HL-60 (cell line): ENCODE measurements around the gene NR2F2.

Source experiments
- DNase-seq, 2 experiments: peaks; one replicate each; pipeline ENCODE4 v3.0.0-alpha.2; 2010 to 2020; ENCODE audit warnings: low read depth in 1 of 2, low spot score in 1 of 2
- H3K27ac ChIP-seq: fragments of 250-450 bp; sonication (Bioruptor Pico); replicated peaks from 2 replicates; pipeline ENCODE4 v1.5.1; 2020; ENCODE audit warnings: mild to moderate bottlenecking, moderate library complexity
- H3K27me3 ChIP-seq: fragments of 250-450 bp; sonication (Bioruptor Pico); 2 replicates; pipeline ENCODE4 v1.5.1; 2021; ENCODE audit warnings: mild to moderate bottlenecking, moderate library complexity; ENCODE audit not compliant: insufficient read depth, poor library complexity, severe bottlenecking
- H3K4me3 ChIP-seq: replicated peaks from 2 replicates; pipeline ENCODE4 v1.5.1; 2011; ENCODE audit warnings: mild to moderate bottlenecking, control low read depth, low read length; ENCODE audit not compliant: insufficient read depth
- GABPA ChIP-seq: IDR thresholded peaks from 2 replicates; pipeline ENCODE4 v1.6.1; 2012; ENCODE audit warnings: low read depth
- POLR2AphosphoS5 ChIP-seq: IDR thresholded peaks from 2 replicates; pipeline ENCODE4 v1.6.1; 2012; ENCODE audit warnings: low read depth
- SPI1 ChIP-seq: IDR thresholded peaks from 2 replicates; pipeline ENCODE4 v1.6.1; 2012; ENCODE audit warnings: low read depth, mild to moderate bottlenecking, borderline replicate concordance
- TF ChIP-seq, protein P1 (sequence below): IDR thresholded peaks from 2 replicates; pipeline ENCODE4 v1.6.1; 2012; ENCODE audit warnings: low read depth; ENCODE audit not compliant: insufficient replicate concordance
- TF ChIP-seq, protein P2 (sequence below): IDR thresholded peaks from one replicate; pipeline ENCODE4 v1.5.1; 2011; ENCODE audit warnings: low read length, control low read depth, inconsistent platforms; ENCODE audit not compliant: insufficient read depth

The NR2F2 gene

DNA sequence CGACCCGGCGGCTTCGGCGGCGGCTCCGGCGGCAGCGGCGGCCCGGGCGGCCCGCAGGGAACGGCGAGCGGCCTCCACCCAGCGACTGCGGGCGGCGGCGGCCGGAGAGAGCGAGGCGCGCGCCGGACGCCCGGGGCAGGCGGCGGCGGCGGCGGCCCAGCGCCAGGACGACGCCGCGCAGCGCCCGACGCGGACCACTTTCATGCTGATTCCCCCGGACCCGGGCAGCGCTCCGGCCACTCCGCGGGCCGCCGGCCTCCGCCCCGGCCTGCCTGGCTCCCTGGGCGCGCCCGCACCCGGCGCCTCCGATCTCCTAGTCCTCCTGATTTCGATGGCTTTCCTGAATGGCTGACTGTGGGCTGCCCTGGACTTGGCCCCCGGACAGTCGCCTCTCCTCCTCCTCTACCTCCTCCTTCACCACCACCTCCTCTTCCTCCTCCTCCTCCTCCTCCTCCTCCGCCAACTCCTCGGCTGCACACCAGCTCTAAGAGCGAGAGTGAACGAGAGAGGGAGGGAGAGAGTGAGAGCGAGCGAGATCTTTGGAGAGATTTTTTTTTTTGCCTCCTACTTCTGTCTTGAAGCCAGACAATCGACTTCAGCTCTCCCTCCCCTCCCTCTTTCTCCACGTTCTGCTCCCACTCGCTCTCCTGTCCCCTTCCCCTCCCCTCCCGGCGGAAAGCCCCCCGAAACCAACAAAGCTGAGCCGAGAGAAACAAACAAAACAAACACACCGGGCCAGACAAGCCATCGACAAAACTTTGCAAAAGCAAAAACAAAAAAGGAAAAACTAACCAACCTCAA is 844 bp downstream of the NR2F2 start:
- peak in 1 of 2 experiments; percentile 62 for DNase-seq
- TF ChIP-seq POLR2AphosphoS5, result peak; percentile 61; the same call in 1 of the 2 replicates
- TF ChIP-seq, protein P1, sequence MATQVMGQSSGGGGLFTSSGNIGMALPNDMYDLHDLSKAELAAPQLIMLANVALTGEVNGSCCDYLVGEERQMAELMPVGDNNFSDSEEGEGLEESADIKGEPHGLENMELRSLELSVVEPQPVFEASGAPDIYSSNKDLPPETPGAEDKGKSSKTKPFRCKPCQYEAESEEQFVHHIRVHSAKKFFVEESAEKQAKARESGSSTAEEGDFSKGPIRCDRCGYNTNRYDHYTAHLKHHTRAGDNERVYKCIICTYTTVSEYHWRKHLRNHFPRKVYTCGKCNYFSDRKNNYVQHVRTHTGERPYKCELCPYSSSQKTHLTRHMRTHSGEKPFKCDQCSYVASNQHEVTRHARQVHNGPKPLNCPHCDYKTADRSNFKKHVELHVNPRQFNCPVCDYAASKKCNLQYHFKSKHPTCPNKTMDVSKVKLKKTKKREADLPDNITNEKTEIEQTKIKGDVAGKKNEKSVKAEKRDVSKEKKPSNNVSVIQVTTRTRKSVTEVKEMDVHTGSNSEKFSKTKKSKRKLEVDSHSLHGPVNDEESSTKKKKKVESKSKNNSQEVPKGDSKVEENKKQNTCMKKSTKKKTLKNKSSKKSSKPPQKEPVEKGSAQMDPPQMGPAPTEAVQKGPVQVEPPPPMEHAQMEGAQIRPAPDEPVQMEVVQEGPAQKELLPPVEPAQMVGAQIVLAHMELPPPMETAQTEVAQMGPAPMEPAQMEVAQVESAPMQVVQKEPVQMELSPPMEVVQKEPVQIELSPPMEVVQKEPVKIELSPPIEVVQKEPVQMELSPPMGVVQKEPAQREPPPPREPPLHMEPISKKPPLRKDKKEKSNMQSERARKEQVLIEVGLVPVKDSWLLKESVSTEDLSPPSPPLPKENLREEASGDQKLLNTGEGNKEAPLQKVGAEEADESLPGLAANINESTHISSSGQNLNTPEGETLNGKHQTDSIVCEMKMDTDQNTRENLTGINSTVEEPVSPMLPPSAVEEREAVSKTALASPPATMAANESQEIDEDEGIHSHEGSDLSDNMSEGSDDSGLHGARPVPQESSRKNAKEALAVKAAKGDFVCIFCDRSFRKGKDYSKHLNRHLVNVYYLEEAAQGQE, result no peak
- TF ChIP-seq GABPA, result no peak
- no peaks in the 10 kb centered on the region for H3K27me3 ChIP-seq
- H3K27ac ChIP-seq, result peak overlapping the region; percentile 86
- H3K4me3 ChIP-seq, result peak overlapping the region; percentile 65

GRCh38 chr15:96331945-96332636 is 1.6 kb downstream of the NR2F2 start:
- Histone ChIP-seq H3K4me3 (peak overlapping the region; percentile 49), H3K27me3 (no peaks in the 10 kb centered on the region), H3K27ac (peak overlapping the region; percentile 86)
- DNase-seq, result peak in 1 of 2 experiments; percentile 72
- TF ChIP-seq GABPA (no peak), SPI1 (no peak), POLR2AphosphoS5 (peak; percentile 92)
- TF ChIP-seq, protein P1, result no peak
- TF ChIP-seq, protein P2, sequence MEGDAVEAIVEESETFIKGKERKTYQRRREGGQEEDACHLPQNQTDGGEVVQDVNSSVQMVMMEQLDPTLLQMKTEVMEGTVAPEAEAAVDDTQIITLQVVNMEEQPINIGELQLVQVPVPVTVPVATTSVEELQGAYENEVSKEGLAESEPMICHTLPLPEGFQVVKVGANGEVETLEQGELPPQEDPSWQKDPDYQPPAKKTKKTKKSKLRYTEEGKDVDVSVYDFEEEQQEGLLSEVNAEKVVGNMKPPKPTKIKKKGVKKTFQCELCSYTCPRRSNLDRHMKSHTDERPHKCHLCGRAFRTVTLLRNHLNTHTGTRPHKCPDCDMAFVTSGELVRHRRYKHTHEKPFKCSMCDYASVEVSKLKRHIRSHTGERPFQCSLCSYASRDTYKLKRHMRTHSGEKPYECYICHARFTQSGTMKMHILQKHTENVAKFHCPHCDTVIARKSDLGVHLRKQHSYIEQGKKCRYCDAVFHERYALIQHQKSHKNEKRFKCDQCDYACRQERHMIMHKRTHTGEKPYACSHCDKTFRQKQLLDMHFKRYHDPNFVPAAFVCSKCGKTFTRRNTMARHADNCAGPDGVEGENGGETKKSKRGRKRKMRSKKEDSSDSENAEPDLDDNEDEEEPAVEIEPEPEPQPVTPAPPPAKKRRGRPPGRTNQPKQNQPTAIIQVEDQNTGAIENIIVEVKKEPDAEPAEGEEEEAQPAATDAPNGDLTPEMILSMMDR, result no peak

DNA sequence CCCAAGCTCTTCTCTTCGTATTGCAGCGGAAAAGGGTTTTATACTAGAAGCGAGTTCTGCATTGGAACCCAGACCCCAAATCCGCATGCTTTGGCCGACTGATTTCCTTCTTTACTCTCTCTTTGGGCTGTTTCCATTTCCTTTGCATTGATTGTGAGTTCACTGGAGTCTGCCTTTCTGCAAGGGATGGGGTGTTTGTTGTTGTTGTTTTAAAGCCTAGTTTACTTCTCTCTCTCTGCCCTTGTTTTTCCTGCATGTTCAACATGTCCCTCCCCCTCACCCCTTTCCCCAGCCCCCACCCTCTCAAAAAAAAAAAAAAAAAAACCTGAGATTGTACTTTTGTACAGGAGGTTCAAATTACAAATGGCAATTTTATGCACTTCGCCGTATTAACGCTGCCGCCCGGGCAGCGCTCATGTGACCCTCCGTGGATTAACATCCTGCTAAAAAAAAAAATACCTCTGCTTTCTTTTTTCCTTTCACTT is 2.2 kb downstream of the NR2F2 start:
- H3K4me3 ChIP-seq, result peak overlapping the region; percentile 49
- H3K27me3 ChIP-seq, result no peaks in the 10 kb centered on the region
- peak overlapping the region; percentile 85 for H3K27ac ChIP-seq
- no peak for DNase-seq
- TF ChIP-seq POLR2AphosphoS5, result no peak

GRCh38 chr15:96333131-96334016 is 2.9 kb downstream of the NR2F2 start:
- peak in 1 of 2 experiments; percentile 44 for DNase-seq
- Histone ChIP-seq H3K4me3 (peak overlapping the region; percentile 49), H3K27me3 (no peaks in the 10 kb centered on the region), H3K27ac (peak overlapping the region; percentile 85)
- peak; percentile 21; the same call in 1 of the 2 replicates for TF ChIP-seq SPI1
- TF ChIP-seq POLR2AphosphoS5, result no peak
